ENCODE measurements around the gene PROX1.
"Not testable (repeated sequence)": the region's sequence is repeated elsewhere in the genome, so short reads cannot be mapped to it uniquely, and the experiment has no call there.

Gene PROX1

DNA sequence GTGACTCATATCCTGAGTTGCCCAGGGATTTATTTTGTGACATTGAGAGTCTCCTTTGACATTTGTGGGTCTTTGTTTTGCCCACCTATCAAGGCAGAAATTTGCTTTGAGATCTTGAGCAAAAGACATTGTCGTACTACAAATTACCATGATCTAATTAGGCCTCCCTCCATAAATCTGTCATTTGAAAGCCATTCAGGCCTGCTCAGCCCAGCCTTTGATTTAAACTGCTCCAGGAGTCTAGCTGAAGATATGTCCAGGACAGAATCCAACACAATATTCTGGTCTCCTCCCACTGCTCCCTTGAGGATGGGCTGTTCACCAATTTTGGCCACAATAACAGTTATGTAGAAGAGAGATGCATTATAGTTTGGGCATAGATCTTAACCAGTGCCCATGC, 86.7 kb downstream of the PROX1 start:
- no peak for DNase-seq

- DNase-seq = no peak
Observed at GRCh38 chr1:214075305-214075998, 87.7 kb downstream of the PROX1 start.

GRCh38 chr1:214075999-214076707, 88.4 kb downstream of the PROX1 start:
- no peak for DNase-seq

GRCh38 chr1:214076708-214077065, 88.9 kb downstream of the PROX1 start:
- no peak for DNase-seq

DNA sequence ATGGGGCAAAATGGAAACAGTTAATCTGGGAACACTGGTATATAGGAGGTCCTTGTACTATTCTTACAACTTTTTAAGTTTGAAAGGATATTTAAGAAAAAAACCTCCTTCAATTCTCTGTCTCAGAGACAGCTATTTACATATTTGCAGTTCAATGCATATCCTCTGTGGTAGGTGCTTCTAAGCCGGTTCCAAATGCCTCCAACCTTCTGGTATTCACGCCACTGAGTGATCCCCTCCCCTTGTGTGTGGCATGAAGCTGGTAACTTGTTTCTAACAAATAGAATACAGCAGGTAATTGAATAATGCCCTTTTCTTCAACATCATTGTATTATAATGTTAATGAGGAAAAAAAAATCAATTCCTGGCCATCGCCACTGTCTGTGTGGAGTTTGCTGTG, 91.2 kb downstream of the PROX1 start:
- DNase-seq = no peak

- no peak for DNase-seq
Observed at GRCh38 chr1:214085325-214085724, 97.6 kb downstream of the PROX1 start.

- DNase-seq = no peak
Observed at GRCh38 chr1:214086945-214087344, 99.2 kb downstream of the PROX1 start.

- DNase-seq = not testable (repeated sequence)
Observed at GRCh38 chr1:214089003-214089402, 101.2 kb downstream of the PROX1 start.

Measured in SHP77 (cell line).